DND-41 (cell line): Measurements from ENCODE around the gene PVRIG.
"Not testable (repeated sequence)": the region's sequence is repeated elsewhere in the genome, so short reads cannot be mapped to it uniquely, and the experiment has no call there.

ENCODE experiments used
- EZH2 ChIP-seq: IDR thresholded peaks from 3 replicates; pipeline ENCODE4 v1.6.1; 2012; ENCODE audit warnings: borderline replicate concordance, low read depth, mild to moderate bottlenecking, moderate library complexity, low read length, inconsistent platforms; ENCODE audit not compliant: severe bottlenecking
- TF ChIP-seq, protein P1 (sequence below): IDR thresholded peaks from 2 replicates; pipeline ENCODE4 v1.5.1; 2012; ENCODE audit warnings: borderline replicate concordance, low read length, moderate library complexity, mild to moderate bottlenecking; ENCODE audit not compliant: poor library complexity, severe bottlenecking; ENCODE audit errors: extremely low read depth

DNA sequence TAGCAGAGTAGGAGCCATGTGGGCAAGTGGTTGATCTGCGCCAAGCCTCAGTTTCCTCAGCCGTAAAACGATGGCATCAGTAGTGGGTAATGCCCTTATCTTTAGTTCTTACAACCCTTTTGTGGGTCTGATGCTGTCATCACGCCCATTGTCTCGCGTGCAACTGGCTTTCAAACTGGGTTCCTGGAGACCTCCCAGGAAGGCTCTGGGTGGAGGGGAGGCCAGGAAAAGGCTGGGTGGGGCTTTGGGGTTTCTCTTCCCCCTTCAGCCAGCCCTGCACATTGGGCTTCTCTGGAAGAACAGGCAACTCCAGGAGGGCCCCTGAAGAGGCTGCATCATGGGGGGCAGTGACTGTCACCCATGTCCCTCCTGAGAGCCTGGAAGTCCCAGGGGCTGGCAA lies 5.1 kb downstream of the PVRIG start:
- TF ChIP-seq, protein P1, sequence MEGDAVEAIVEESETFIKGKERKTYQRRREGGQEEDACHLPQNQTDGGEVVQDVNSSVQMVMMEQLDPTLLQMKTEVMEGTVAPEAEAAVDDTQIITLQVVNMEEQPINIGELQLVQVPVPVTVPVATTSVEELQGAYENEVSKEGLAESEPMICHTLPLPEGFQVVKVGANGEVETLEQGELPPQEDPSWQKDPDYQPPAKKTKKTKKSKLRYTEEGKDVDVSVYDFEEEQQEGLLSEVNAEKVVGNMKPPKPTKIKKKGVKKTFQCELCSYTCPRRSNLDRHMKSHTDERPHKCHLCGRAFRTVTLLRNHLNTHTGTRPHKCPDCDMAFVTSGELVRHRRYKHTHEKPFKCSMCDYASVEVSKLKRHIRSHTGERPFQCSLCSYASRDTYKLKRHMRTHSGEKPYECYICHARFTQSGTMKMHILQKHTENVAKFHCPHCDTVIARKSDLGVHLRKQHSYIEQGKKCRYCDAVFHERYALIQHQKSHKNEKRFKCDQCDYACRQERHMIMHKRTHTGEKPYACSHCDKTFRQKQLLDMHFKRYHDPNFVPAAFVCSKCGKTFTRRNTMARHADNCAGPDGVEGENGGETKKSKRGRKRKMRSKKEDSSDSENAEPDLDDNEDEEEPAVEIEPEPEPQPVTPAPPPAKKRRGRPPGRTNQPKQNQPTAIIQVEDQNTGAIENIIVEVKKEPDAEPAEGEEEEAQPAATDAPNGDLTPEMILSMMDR: not testable (repeated sequence)
- TF ChIP-seq EZH2: not testable (repeated sequence)
